ENCODE data around the gene SCO1. TPM values are rescaled to one million over a fixed set of nuclear protein-coding genes. Genes with fewer than 3 reads are reported as not detected.

SCO1 gene
- total and polyA plus RNA-seq, 4 donors: 18.0 to 33.2 (median 22.8) TPM

DNA sequence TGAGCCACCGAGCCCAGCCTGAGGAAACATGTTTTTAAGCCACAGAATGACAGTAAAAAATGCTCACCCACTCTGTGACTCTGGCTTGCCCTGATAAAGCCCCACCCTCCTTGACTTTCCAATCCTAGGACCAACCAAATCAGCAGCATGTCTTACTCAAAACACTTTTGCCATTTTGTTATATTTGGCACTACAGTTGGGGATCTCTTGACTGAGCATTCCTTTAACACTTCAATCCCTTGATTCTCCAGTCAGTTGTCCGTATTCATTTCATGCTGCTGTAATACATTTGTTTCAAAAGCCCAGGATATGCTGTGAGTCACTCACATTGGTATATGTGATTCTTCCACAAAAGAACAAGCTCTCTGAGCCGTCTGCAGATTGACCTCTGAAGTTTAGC, 48.4 kb downstream of the SCO1 start (continued):
- TF ChIP-seq REST (IDR thresholded peaks at IDR 0.05) (no peak), GABPA (IDR thresholded peaks at IDR 0.05 in 1 of 2, conservative IDR thresholded peaks at IDR 0.05 in 1 of 2) (no peak), FOXA2 (IDR thresholded peaks at IDR 0.05) (no peak), RXRA (IDR thresholded peaks at IDR 0.05) (no peak), JUND (IDR thresholded peaks at IDR 0.05) (no peak), NR2F2 (IDR thresholded peaks at IDR 0.05) (no peak)
- TF ChIP-seq, protein P1, sequence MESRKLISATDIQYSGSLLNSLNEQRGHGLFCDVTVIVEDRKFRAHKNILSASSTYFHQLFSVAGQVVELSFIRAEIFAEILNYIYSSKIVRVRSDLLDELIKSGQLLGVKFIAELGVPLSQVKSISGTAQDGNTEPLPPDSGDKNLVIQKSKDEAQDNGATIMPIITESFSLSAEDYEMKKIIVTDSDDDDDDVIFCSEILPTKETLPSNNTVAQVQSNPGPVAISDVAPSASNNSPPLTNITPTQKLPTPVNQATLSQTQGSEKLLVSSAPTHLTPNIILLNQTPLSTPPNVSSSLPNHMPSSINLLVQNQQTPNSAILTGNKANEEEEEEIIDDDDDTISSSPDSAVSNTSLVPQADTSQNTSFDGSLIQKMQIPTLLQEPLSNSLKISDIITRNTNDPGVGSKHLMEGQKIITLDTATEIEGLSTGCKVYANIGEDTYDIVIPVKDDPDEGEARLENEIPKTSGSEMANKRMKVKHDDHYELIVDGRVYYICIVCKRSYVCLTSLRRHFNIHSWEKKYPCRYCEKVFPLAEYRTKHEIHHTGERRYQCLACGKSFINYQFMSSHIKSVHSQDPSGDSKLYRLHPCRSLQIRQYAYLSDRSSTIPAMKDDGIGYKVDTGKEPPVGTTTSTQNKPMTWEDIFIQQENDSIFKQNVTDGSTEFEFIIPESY (IDR thresholded peaks at IDR 0.05): no peak

GRCh38 chr17:10648381-10648780, 49.0 kb downstream of the SCO1 start:
- Histone ChIP-seq H3K4me3 (ENCODE audit: low read depth in 1 of 3, low read length in 3 of 3) (no peak overlapping the region), H3K4me1 (ENCODE audit: control insufficient read depth in 4 of 4, insufficient read depth in 4 of 4, low read length in 3 of 4) (peaks cover 0 to 4% (median 1%) of the 10 kb centered on the region in 4 donors), H3K36me3 (ENCODE audit: control insufficient read depth in 4 of 4, insufficient read depth in 3 of 4, low read depth in 1 of 4, low read length in 3 of 4) (peaks cover 0 to 15% (median 3%) of the 10 kb centered on the region in 4 donors), H3K9ac (ENCODE audit: low read depth in 1 of 2, low read length in 2 of 2) (no peak overlapping the region), H3K9me3 (ENCODE audit: control insufficient read depth in 4 of 4, low read length in 3 of 4) (no peaks in the 10 kb centered on the region), H3K27ac (ENCODE audit: low read depth in 1 of 2, low read length in 2 of 2) (no peak overlapping the region), H3K27me3 (ENCODE audit: control insufficient read depth in 4 of 4, insufficient read depth in 4 of 4, low read length in 3 of 4) (no peaks in the 10 kb centered on the region)
- WGBS: 95% methylated on average over 5 of the region's 5 CpGs
- no peak for DNase-seq (ENCODE audit: low spot score)
- TF ChIP-seq ATF3 (IDR thresholded peaks at IDR 0.05): no peak
- no peak for TF ChIP-seq RAD21 (IDR thresholded peaks at IDR 0.05)
- no peak for TF ChIP-seq TAF1 (conservative IDR thresholded peaks at IDR 0.05)
- no peak for TF ChIP-seq JUND (IDR thresholded peaks at IDR 0.05)
- TF ChIP-seq HNF4G (IDR thresholded peaks at IDR 0.05): no peak
- TF ChIP-seq CTCF (IDR thresholded peaks at IDR 0.05; ENCODE audit: low read depth, low read length, missing input control): no peak
- no peak for TF ChIP-seq RXRA (IDR thresholded peaks at IDR 0.05)
- TF ChIP-seq YY1 (IDR thresholded peaks at IDR 0.05): no peak
- TF ChIP-seq, protein P2, sequence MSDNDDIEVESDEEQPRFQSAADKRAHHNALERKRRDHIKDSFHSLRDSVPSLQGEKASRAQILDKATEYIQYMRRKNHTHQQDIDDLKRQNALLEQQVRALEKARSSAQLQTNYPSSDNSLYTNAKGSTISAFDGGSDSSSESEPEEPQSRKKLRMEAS (IDR thresholded peaks at IDR 0.05): no peak
- TF ChIP-seq FOXA1 (IDR thresholded peaks at IDR 0.05): no peak
- no peak for TF ChIP-seq SP1 (IDR thresholded peaks at IDR 0.05)
- TF ChIP-seq GABPA (IDR thresholded peaks at IDR 0.05 in 1 of 2, conservative IDR thresholded peaks at IDR 0.05 in 1 of 2): no peak
